IPS-NIHi7 (cell line): ENCODE data around the gene CACNA2D1.
A peak's percentile ranks its signal among the peaks of the same experiment; 100 is the strongest.

ENCODE experiments used
- DNase-seq: peaks from one replicate; pipeline ENCODE4 v3.0.0; 2012; ENCODE audit warnings: mixed read lengths; ENCODE audit errors: extremely low spot score

Gene CACNA2D1

GRCh38 chr7:82443547-82444219 lies at the start of gene CACNA2D1:
Gene CACNA2D1, minus strand, starts transcription at chr7:82443777.
- peak; percentile 85 for DNase-seq

GRCh38 chr7:82481499-82482097 lies 38.0 kb upstream of the CACNA2D1 start:
- peak; percentile 20 for DNase-seq

GRCh38 chr7:82477733-82478515 lies 34.3 kb upstream of the CACNA2D1 start:
- no peak for DNase-seq

DNA sequence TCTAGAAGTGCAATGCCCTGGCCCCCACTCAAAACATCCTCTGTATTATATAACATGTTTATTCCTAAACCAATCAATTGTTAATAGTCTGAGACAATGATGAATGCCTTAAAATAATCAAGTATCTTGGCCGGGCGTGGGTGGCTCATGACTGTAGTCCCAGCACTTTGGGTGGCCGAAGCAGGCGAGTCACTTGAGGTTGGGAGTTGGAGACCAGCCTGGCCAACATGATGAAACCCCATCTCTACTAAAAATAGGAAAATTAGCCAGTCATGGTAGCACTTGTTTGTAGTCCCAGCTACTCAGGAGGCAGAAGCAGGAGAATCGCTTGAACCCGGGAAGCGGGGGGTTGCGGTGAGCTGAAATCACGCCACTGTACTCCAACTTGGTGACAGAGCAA lies 29.4 kb upstream of the CACNA2D1 start:
- no peak for DNase-seq

DNA sequence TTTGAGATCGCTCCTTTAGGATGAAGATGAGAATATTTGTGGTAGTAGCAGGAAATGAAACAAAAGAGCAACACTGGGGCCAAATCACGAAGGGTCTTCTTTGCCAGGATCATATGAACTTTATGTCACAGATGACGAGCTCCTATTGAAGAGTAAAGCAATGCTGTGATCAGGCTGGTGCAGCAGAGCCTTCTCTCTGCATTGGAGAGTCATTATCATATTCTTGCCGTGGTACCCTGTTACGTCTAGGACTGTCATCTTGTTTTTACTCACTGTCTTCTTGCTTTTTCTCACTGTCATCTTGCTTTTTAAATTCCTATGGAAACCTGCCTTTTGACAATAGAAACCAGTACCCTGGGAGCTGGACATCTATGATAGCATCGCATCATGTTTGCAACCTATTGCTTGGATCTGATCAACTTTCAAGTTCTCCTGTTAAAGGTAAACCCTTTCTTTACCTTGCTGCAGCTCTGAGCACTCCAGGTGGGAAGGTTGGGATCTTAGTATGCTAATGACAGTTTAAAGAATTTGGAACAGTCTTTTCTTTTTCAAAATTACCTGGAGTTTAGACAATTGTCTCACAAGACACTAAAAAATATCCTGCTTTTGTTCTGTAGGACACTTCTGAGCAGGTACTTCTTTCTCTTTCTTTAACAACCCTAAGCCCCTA lies 27.9 kb upstream of the CACNA2D1 start:
- peak; percentile 8 for DNase-seq

GRCh38 chr7:82469207-82469606 lies 25.6 kb upstream of the CACNA2D1 start:
- DNase-seq = peak; percentile 20

DNA sequence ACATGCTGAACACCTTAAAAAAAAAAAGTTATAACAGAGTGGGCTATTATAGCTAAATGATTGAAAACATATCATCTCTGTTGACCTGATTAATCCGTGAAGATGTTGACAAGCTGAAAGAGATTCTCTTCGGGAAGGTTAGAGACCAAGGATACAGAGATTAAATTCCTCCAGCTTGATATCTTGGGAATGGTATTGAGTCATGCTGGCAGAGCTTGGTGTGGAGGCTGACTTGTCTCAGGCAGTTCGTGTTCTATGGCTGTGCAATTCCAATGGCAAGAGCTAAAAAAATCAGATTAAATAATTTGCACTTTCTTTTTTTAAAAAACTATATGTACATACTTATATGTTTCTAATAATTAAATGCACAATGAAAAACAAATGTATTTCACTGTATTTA lies 24.9 kb upstream of the CACNA2D1 start:
- DNase-seq = no peak

GRCh38 chr7:82467020-82467419 lies 23.4 kb upstream of the CACNA2D1 start:
- DNase-seq = no peak

GRCh38 chr7:82464372-82464771 lies 20.8 kb upstream of the CACNA2D1 start:
- DNase-seq = no peak

- DNase-seq = no peak
These were observed 11.7 kb upstream of the CACNA2D1 start for GRCh38 chr7:82455295-82455694.

DNA sequence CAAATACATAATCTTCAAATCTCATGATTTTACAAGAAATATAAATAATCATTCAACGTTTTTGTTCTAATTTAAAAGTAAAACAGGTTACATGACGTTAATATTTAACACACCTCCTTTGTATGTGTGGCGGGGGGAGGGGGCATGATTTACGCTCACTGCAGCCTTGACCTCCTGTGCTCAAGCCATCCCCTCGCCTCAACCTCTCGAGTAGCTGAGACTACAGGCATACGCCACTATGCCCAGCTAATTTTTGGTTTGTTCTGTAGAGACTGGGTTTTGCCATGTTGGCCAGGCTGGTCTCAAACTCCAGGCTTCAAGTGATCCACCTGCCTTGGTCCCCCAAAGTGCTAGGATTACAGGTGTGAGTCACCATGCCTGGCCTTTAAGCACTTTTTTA lies 7.2 kb upstream of the CACNA2D1 start:
- DNase-seq = no peak

- no peak for DNase-seq
These were observed 6.3 kb upstream of the CACNA2D1 start for GRCh38 chr7:82449910-82450309.

GRCh38 chr7:82446897-82447296 lies 3.3 kb upstream of the CACNA2D1 start:
- no peak for DNase-seq

DNA sequence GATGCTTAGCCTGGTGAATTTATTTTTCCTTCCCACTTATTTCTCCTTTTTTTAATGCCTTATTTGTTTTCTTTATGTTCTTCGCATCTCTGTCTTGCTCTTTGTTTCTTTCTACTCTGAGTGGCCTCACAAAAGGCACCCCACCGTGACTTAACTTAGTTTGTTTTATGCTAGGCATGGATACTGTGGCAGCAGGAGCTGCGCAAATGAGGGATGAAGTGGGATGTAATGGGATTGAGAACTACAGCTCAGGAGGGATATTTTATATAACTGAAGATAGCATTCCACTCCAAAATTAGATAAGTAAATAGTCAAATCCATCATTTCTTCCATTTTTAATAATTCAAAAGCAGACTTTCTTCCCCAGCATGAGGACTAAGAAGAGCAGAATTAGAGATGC lies 1.7 kb upstream of the CACNA2D1 start:
- no peak for DNase-seq

DNA sequence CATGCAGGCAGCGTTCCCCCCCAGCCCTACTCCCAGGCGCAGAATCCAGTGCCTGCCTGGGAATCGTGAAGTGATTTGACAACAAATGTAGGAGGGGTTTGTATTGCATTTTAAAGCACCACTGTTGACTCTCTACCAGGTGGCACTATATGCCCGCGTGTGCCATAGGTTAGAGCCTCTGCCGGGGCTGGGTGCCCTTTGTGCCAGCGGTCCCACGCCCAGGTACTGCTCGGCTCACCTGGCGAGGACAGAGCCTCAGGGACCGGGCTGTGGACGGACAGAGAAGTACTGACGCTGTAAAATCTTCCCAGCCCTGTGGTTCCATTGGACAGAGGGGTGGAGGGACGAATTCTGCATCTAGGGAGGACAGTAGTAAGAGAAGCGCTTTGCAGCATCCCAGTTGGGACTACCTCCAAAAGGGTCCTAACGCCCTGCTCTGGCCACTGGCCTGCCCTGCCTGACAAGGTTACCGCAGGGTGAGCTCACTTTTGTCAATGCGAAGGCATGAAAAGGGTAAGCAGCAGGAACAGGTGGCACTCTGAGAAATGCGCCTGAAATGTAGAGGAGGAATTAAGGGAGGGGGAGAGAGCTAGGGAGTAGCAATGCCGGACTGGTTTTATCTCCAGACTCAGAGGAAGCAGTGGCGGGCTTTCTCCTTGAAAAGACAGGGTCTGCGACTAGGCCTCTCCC lies 788 bp upstream of the CACNA2D1 start:
- peak; percentile 44 for DNase-seq

- peak; percentile 58 for DNase-seq
These were observed 486 bp downstream of the CACNA2D1 start for GRCh38 chr7:82443036-82443546.

GRCh38 chr7:82442492-82443035 lies 1.0 kb downstream of the CACNA2D1 start:
- DNase-seq = no peak

DNA sequence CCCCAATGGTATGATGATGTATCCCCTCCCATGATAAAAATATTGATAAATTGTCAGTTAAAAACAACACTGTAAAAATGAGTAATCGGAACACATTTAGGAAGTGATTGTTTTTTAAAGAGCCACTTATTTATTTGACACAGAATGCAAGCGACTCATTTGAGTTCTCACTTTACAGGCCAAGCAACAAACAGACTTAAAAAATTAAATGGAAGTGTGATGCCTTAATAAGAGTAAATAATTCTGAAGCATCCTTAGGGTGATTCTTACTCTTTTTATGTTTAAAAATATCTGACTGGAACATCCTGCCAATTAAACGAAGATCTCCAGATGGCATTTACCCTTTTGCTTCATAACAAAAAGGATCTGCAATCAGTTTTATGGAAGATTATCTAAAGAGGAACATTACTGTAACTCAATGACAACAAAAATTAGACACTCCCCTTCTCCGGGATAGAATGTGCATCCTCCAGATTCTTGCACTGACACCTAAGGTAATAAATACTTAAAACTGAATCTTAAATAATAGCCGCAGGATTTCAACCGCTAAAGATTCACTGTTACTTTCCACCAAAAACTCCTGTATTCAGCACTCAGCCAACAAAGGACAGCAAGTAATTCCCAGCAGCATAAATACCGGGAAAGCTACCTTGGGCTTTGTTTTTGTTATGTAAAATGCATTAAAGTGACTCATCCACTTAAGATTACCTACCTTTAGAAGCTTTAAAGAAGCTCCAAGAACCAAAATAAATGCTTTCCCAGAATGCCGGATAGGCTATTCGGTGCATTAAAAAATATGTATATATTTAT lies 1.7 kb downstream of the CACNA2D1 start:
- peak; percentile 31 for DNase-seq

DNA sequence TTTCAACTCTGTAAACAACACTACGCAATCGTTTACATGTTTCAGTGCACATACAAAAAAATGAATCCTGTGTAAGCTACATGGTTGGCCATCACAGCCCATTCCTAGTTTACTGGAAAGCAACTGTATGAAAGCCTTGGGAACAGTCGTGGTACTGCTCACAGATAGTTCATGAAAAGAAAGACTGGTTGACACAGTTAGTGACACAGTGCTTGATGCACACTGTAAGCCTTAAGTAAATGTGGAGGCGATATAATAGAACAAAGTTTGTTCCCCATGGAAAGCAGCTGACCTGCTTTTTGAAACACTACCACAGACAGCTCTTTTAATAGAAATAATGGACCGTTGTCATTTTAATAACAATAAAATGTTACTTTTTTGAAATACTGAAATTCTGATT lies 5.1 kb downstream of the CACNA2D1 start:
- no peak for DNase-seq

GRCh38 chr7:82435769-82436168 lies 7.8 kb downstream of the CACNA2D1 start:
- DNase-seq = no peak
